HEK293T (cell line): ENCODE results near the gene MIPOL1.

Experiments
- ARNT ChIP-seq: fragments of 450-650 bp; IDR thresholded peaks from 2 replicates; pipeline ENCODE4 v1.6.1; 2017; ENCODE audit warnings: mild to moderate bottlenecking
- CTBP1 ChIP-seq: fragments of 450-650 bp; IDR thresholded peaks from 2 replicates; pipeline ENCODE4 v1.6.1; 2016; ENCODE audit warnings: borderline replicate concordance
- ELF4 ChIP-seq: fragments of 450-650 bp; IDR thresholded peaks from 2 replicates; pipeline ENCODE4 v1.6.1; 2017; ENCODE audit warnings: antibody characterized with exemption
- FOXA1 ChIP-seq: fragments of 450-650 bp; IDR thresholded peaks from 2 replicates; pipeline ENCODE4 v1.6.1; 2016; ENCODE audit warnings: mild to moderate bottlenecking
- FOXM1 ChIP-seq: fragments of 450-650 bp; IDR thresholded peaks from 2 replicates; pipeline ENCODE4 v1.6.1; 2017; ENCODE audit warnings: mild to moderate bottlenecking, borderline replicate concordance
- L3MBTL2 ChIP-seq: fragments of 450-650 bp; conservative IDR thresholded peaks from 2 replicates; pipeline ENCODE4 v1.6.1; 2016; ENCODE audit warnings: mild to moderate bottlenecking
- NFRKB ChIP-seq: fragments of 450-650 bp; IDR thresholded peaks from 2 replicates; pipeline ENCODE4 v1.6.1; 2016; ENCODE audit warnings: mild to moderate bottlenecking, moderate library complexity
- PKNOX1 ChIP-seq: fragments of 450-650 bp; IDR thresholded peaks from 2 replicates; pipeline ENCODE4 v1.6.1; 2016
- SP1 ChIP-seq: fragments of 450-650 bp; IDR thresholded peaks from 2 replicates; pipeline ENCODE4 v1.6.1; 2017
- SUZ12 ChIP-seq: fragments of 450-650 bp; IDR thresholded peaks from 2 replicates; pipeline ENCODE4 v1.6.1; 2016; ENCODE audit warnings: mild to moderate bottlenecking
- TARDBP ChIP-seq: fragments of 450-650 bp; IDR thresholded peaks from 2 replicates; pipeline ENCODE4 v1.6.1; 2016
- ZNF384 ChIP-seq: fragments of 450-650 bp; IDR thresholded peaks from 2 replicates; pipeline ENCODE4 v1.6.1; 2016

- TF ChIP-seq L3MBTL2 (no peak), SP1 (no peak), CTBP1 (no peak), ELF4 (no peak), FOXA1 (no peak), FOXM1 (no peak), ARNT (no peak), TARDBP (no peak), SUZ12 (no peak), NFRKB (no peak), PKNOX1 (no peak), ZNF384 (no peak)
These were observed 208.4 kb downstream of the MIPOL1 start for GRCh38 chr14:37406095-37406494.
